ENCODE measurements around the gene NF1. TPM values are rescaled to one million over a fixed set of nuclear protein-coding genes. Genes with fewer than 3 reads are reported as not detected.

NF1 gene
- total RNA-seq, 4 donors from 2014 or later, result 66.8 to 106 (median 95.6) TPM

GRCh38 chr17:31126318-31126717 lies 31.5 kb downstream of the NF1 start:
- no peak overlapping the region for H3K4me3 ChIP-seq
- H3K9me3 ChIP-seq, result no peaks in the 10 kb centered on the region
- H3K4me1 ChIP-seq, result no peaks in the 10 kb centered on the region
- no peaks in the 10 kb centered on the region for H3K27me3 ChIP-seq
- no peaks in the 10 kb centered on the region for H3K36me3 ChIP-seq
- H3K27ac ChIP-seq, result no peak overlapping the region
- no peak for TF ChIP-seq CTCF (IDR thresholded peaks at IDR 0.05)
- TF ChIP-seq POLR2A (IDR thresholded peaks at IDR 0.05), result no peak
- DNase-seq, result no peak

- no peaks in the 10 kb centered on the region for H3K27me3 ChIP-seq
- no peak overlapping the region for H3K27ac ChIP-seq
- H3K36me3 ChIP-seq, result no peaks in the 10 kb centered on the region
- no peaks in the 10 kb centered on the region for H3K9me3 ChIP-seq
- no peaks in the 10 kb centered on the region for H3K4me1 ChIP-seq
- TF ChIP-seq CTCF (IDR thresholded peaks at IDR 0.05), result no peak
- TF ChIP-seq POLR2A (IDR thresholded peaks at IDR 0.05), result no peak
- no peak for DNase-seq
- no peak overlapping the region for H3K4me3 ChIP-seq
These were observed 33.5 kb downstream of the NF1 start for GRCh38 chr17:31128241-31128640.

GRCh38 chr17:31130286-31131224 lies 35.8 kb downstream of the NF1 start:
- TF ChIP-seq POLR2A (IDR thresholded peaks at IDR 0.05) (no peak), CTCF (IDR thresholded peaks at IDR 0.05) (no peak)

GRCh38 chr17:31131299-31131698 lies 36.5 kb downstream of the NF1 start:
- no peak overlapping the region for H3K27ac ChIP-seq

More at GRCh38 chr17:31130286-31131224, 35.8 kb downstream of the NF1 start:
- H3K9me3 ChIP-seq, result no peaks in the 10 kb centered on the region
- no peaks in the 10 kb centered on the region for H3K36me3 ChIP-seq
- H3K4me1 ChIP-seq, result no peaks in the 10 kb centered on the region
- H3K4me3 ChIP-seq, result no peak overlapping the region
- no peak overlapping the region for H3K27ac ChIP-seq
- no peak for DNase-seq
- H3K27me3 ChIP-seq, result no peaks in the 10 kb centered on the region

GRCh38 chr17:31132977-31133376 lies 38.2 kb downstream of the NF1 start:
- H3K9me3 ChIP-seq, result no peaks in the 10 kb centered on the region
- H3K4me3 ChIP-seq, result no peak overlapping the region
- H3K4me1 ChIP-seq, result no peaks in the 10 kb centered on the region
- no peak for TF ChIP-seq POLR2A (IDR thresholded peaks at IDR 0.05)
- TF ChIP-seq CTCF (IDR thresholded peaks at IDR 0.05), result no peak
- H3K36me3 ChIP-seq, result no peaks in the 10 kb centered on the region
- no peak for DNase-seq
- H3K27me3 ChIP-seq, result no peaks in the 10 kb centered on the region
- H3K27ac ChIP-seq, result no peak overlapping the region

More at GRCh38 chr17:31131299-31131698, 36.5 kb downstream of the NF1 start:
- Histone ChIP-seq H3K27me3 (no peaks in the 10 kb centered on the region), H3K36me3 (no peaks in the 10 kb centered on the region), H3K4me1 (no peaks in the 10 kb centered on the region), H3K9me3 (no peaks in the 10 kb centered on the region), H3K4me3 (no peak overlapping the region)
- DNase-seq, result no peak
- TF ChIP-seq POLR2A (IDR thresholded peaks at IDR 0.05) (no peak), CTCF (IDR thresholded peaks at IDR 0.05) (no peak)

Data from Peyer's patch (tissue), 4 donors.